Erythroblast (primary cell): ENCODE measurements around the gene IL13.

Experiments used
- GATA1 ChIP-seq: IDR thresholded peaks from 2 replicates; pipeline ENCODE4 v1.6.1; 2011; ENCODE audit warnings: low read depth, mild to moderate bottlenecking, control low read depth, low read length, moderate library complexity
- POLR2A ChIP-seq: IDR thresholded peaks from 2 replicates; pipeline ENCODE4 v1.6.1; 2011; ENCODE audit warnings: mild to moderate bottlenecking, low read length

GRCh38 chr5:132679166-132679565 lies 21.2 kb downstream of the IL13 start:
- TF ChIP-seq POLR2A (no peak), GATA1 (no peak)
